Heart left ventricle (tissue), 16 donors: ENCODE measurements around the gene RGS5. TPM values are rescaled to one million over a fixed set of nuclear protein-coding genes. Genes with fewer than 3 reads are reported as not detected.

Experiments used
- ATAC-seq, 4 donors: fragments of 200-7000 bp; cut with Tn5 transposase; one replicate each; pipeline ENCODE4 v1.9.1; 2020 to 2022; ENCODE audit warnings: moderate library complexity in 4 of 4, mild to moderate bottlenecking in 3 of 4, moderate number of reproducible peaks in 1 of 4
- DNase-seq, 5 donors: peaks; one replicate each; pipeline ENCODE4 v3.0.0-alpha.2; 2020
- H3K27ac ChIP-seq, 12 donors: fragments of 200-600 bp; sonication (generic) in 4 of 12; one replicate each; pipeline versions ENCODE4 v1.5.0 to v1.8.0; 2016 to 2022; ENCODE audit warnings: mild to moderate bottlenecking in 2 of 12
- H3K27me3 ChIP-seq, 9 donors: fragments of 200-600 bp; sonication (generic) in 2 of 9; one replicate each; pipeline versions ENCODE4 v1.5.1 to v1.8.0; 2016 to 2022; ENCODE audit warnings: mild to moderate bottlenecking in 3 of 9
- H3K36me3 ChIP-seq, 9 donors: fragments of 200-600 bp; sonication (generic) in 2 of 9; one replicate each; pipeline versions ENCODE4 v1.5.0 to v1.8.0; 2018 to 2022; ENCODE audit warnings: mild to moderate bottlenecking in 2 of 9
- H3K4me1 ChIP-seq, 12 donors: fragments of 200-600 bp; sonication (generic) in 4 of 12; one replicate each; pipeline versions ENCODE4 v1.5.0 to v1.8.0; 2016 to 2022; ENCODE audit warnings: mild to moderate bottlenecking in 3 of 12
- H3K4me3 ChIP-seq, 12 donors: fragments of 200-600 bp; sonication (generic) in 4 of 12; one replicate each; pipeline versions ENCODE4 v1.5.0 to v1.8.0; 2017 to 2022; ENCODE audit warnings: mild to moderate bottlenecking in 9 of 12, moderate library complexity in 4 of 12
- H3K9me3 ChIP-seq, 12 donors: fragments of 200-600 bp; sonication (generic) in 4 of 12; one replicate each; pipeline versions ENCODE4 v1.5.0 to v1.8.0; 2016 to 2022; ENCODE audit warnings: mild to moderate bottlenecking in 1 of 12
- POLR2A ChIP-seq, 2 donors: fragments of 450-650 bp; IDR thresholded peaks; one replicate each; pipeline ENCODE4 v1.6.1; 2017; ENCODE audit warnings: antibody characterized with exemption in 2 of 2, mild to moderate bottlenecking in 2 of 2, moderate library complexity in 2 of 2
- WGBS, 4 donors: extraction: QIAGEN DNeasy Blood & Tissue Kit in 2 of 4; methylation state at CpG; one replicate each; pipeline versions ENCODE4 v1.1.5 to v1.1.7; 2013 to 2018; 5-methylcytosine and 5-hydroxymethylcytosine counted together
- intact Hi-C, 10 donors: fragments of 100-400 bp; cut with DNase I; formaldehyde crosslinking; loops; one replicate each; pipeline versions ENCODE4 v1.11.1 to v1.14.2; 2022
- polyA plus RNA-seq, 2 donors: library from polyadenylated mRNA; stranded (reverse); fragments of 200-250 nt; gene quantifications; one replicate each; pipeline ENCODE4 v1.2.3, GENCODE V29; 2013
- total RNA-seq, 9 donors: library from RNA; depleted of rRNA in 2 of 9; stranded (reverse); fragments of >200 nt in 2 of 9; fragmentation: NEBNext Ultra II Directional in 3 of 9; extraction: Animal tissue kit (Norgen Biotek cat#: 25700) in 3 of 9; gene quantifications; one replicate each; pipeline versions ENCODE4 v1.1.0 to v1.2.4, GENCODE V29; 2016 to 2023
- TF ChIP-seq, protein P1 (sequence below), 12 donors: fragments of 200-600 bp; sonication (generic) in 4 of 12; IDR thresholded peaks; one replicate each; pipeline versions ENCODE4 v1.5.0 to v1.8.0; 2018 to 2022; ENCODE audit warnings: antibody characterized with exemption in 12 of 12, mild to moderate bottlenecking in 5 of 12
- donor health status: ischemic (EF 13 %, LVEDD 7.1; RV severe dilation, severe dysfunction).
- donor health status: healthy with polysubstance abuse.
- donor health status: DM: no; HTN: yes; CAD: no.
- donor health status: DM: no; HTN: no; CAD: no.
- donor health status: ischemic (EF 25% LVEDD 6.9; RV normal size, moderate dysfunction).
- donor health status: ischemic (EF 25% LVEDD 5.7; RV mildly dilated, moderate dysfunction).
- donor health status: healthy.
- donor health status: DM: yes; HTN: yes; CAD: no.
- donor health status: ischemic (EF 35%, LVEDD 5.7; RV mildly dilated, moderate dysfunction).
- donor health status: nonischemic (EF 11% LVEDD 7.7; RV severe dilation, severe dysfunction).
- donor health status: DM: yes; HTN: yes; CAD: no.
- donor health status: PGD.
- donor health status: ischemic (EF 29% LVEDD 5.4; RV normal size, mild dysfunction).
- donor health status: nonischemic (EF 23%, LVEDD 6.1; RV moderate dilation, normal function).

Gene RGS5
- total and polyA plus RNA-seq, 11 donors = 63.3 to 439 (median 199) TPM

DNA sequence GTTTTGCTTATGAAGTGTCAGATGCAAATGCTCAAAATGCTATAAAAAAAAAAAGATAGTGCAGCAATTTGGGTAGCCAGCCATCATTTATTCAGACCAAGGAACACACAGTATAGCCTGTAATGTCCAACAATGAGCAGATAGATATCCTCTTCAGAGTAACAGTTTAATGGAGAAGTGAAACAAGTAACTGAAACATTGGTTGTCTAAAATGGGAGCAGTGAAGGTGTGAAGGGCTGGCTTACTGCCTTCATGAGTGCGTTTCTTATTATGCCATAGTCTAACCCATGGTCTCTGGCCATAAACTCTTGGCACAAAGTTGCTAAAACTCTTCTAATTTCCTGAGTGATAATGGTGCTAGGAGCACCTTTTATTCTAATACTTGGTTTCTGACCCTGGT, 11.4 kb downstream of the RGS5 start:
- ATAC-seq = no peak
- Histone ChIP-seq H3K4me1 (peaks cover 0 to 34% (median 5%) of the 10 kb centered on the region in 12 donors), H3K27ac (peak overlapping the region in 3 of 12 donors; percentile 3 to 44 (median 21)), H3K27me3 (no peaks in the 10 kb centered on the region), H3K9me3 (no peaks in the 10 kb centered on the region), H3K4me3 (no peak overlapping the region), H3K36me3 (no peaks in the 10 kb centered on the region)
- no peak for DNase-seq
- intact Hi-C loops = loop anchor here in 4 of 10 donors (5.0 to 10.0 kb wide), 2 partner anchors 111 to 114 kb away; no protein-coding TSS in a partner anchor
- WGBS, 4 donors = 83 to 93% (median 89%) methylated on average over 1 of the region's 1 CpG
- no peak for TF ChIP-seq POLR2A (IDR thresholded peaks at IDR 0.05)
- TF ChIP-seq, protein P1, sequence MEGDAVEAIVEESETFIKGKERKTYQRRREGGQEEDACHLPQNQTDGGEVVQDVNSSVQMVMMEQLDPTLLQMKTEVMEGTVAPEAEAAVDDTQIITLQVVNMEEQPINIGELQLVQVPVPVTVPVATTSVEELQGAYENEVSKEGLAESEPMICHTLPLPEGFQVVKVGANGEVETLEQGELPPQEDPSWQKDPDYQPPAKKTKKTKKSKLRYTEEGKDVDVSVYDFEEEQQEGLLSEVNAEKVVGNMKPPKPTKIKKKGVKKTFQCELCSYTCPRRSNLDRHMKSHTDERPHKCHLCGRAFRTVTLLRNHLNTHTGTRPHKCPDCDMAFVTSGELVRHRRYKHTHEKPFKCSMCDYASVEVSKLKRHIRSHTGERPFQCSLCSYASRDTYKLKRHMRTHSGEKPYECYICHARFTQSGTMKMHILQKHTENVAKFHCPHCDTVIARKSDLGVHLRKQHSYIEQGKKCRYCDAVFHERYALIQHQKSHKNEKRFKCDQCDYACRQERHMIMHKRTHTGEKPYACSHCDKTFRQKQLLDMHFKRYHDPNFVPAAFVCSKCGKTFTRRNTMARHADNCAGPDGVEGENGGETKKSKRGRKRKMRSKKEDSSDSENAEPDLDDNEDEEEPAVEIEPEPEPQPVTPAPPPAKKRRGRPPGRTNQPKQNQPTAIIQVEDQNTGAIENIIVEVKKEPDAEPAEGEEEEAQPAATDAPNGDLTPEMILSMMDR (IDR thresholded peaks at IDR 0.05) = no peak

DNA sequence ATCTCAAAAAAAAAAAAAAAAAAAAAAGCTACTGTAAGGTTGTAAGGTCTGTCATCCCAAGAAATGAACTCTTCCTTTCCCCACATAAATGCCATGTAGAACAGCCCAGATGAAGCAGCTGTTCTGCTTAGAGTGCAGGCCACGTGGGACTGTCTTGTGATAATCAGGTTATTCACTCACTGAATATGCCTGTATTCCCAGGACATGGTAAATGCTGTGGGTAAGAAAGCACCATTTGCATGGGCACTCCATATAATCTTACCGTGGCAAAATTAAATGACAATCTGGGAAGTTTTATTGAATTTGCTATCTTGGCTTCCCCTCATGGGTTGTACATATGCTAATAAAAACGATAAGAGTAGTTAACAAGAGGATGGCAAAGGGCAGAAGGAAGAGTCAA, 13.8 kb downstream of the RGS5 start:
- DNase-seq (no peak), ATAC-seq (no peak)
- Histone ChIP-seq H3K4me1 (peaks cover 0 to 28% (median 4%) of the 10 kb centered on the region in 12 donors), H3K27ac (peak overlapping the region in 2 of 12 donors; percentile 67 to 76), H3K4me3 (no peak overlapping the region), H3K36me3 (no peaks in the 10 kb centered on the region), H3K9me3 (no peaks in the 10 kb centered on the region), H3K27me3 (no peaks in the 10 kb centered on the region)
- intact Hi-C loops = loop anchor here in 1 of 10 donors (10.0 kb wide), 1 partner anchor 106 kb away; no protein-coding TSS in a partner anchor
- WGBS, 4 donors = 68 to 85% (median 82%) methylated on average over 3 of the region's 3 CpGs
- TF ChIP-seq, protein P1 (IDR thresholded peaks at IDR 0.05) = no peak
- no peak for TF ChIP-seq POLR2A (IDR thresholded peaks at IDR 0.05)

DNA sequence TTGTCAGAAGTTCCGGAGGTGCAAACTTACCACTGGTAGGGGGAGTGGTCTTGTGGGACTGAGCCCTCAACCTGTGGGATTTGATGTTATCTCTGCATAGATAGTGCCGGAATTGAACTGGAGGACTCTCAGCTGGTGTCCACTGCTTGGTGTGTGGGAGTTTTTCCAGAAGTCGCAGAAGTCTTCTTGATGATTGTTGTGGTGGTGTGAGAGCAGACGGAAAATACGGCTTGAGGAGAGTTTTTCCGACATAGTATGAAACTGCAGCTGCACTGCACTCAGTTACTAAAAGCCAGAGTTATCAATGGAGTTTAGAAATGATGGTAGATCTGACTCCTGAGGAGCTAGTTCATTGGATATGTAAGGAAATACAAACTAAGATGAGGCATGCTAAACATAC, 14.9 kb downstream of the RGS5 start:
- intact Hi-C loops = loop anchor here in 1 of 10 donors (10.0 kb wide), 1 partner anchor 107 kb away; no protein-coding TSS in a partner anchor

DNA sequence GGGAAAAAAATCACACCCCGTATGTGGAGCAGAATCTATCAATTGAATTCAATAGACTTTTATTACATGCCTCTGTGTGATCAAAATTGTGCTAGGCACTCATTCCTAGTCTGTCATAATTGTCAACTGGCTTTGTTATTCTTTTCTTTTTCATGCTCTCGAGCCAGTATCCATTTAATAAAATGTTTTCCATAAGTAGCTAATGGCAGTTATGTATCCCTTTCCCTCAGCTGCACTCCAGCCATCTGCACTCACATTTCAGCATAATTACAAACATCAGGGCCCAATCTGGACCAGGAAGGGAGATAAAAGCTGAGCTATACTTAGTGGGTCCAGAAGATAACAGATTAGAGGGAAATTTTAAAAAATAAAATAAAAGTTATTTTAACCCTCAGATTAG, 15.9 kb downstream of the RGS5 start:
- Histone ChIP-seq H3K4me1 (peaks cover 0 to 22% (median 0%) of the 10 kb centered on the region in 12 donors), H3K4me3 (no peak overlapping the region), H3K9me3 (no peaks in the 10 kb centered on the region), H3K27ac (peak overlapping the region in 4 of 12 donors; percentile 19 to 76 (median 66)), H3K36me3 (no peaks in the 10 kb centered on the region), H3K27me3 (no peaks in the 10 kb centered on the region)
- no peak for TF ChIP-seq POLR2A (IDR thresholded peaks at IDR 0.05)
- TF ChIP-seq, protein P1 (IDR thresholded peaks at IDR 0.05) = no peak
- WGBS, 4 donors = 67 to 83% (median 75%) methylated on average over 2 of the region's 2 CpGs
- intact Hi-C loops = loop anchor here in 1 of 10 donors (10.0 kb wide), 1 partner anchor 108 kb away; no protein-coding TSS in a partner anchor
- ATAC-seq (no peak), DNase-seq (no peak)

More for the DNA sequence above, 14.9 kb downstream of the RGS5 start:
- no peaks in the 10 kb centered on the region for H3K36me3 ChIP-seq
- peak in 1 of 4 donors; percentile 26 for ATAC-seq
- TF ChIP-seq, protein P1 (IDR thresholded peaks at IDR 0.05) = no peak
- no peak for TF ChIP-seq POLR2A (IDR thresholded peaks at IDR 0.05)
- no peak for DNase-seq
- H3K27ac ChIP-seq = peak overlapping the region in 6 of 12 donors; percentile 11 to 76 (median 42)
- H3K27me3 ChIP-seq = no peaks in the 10 kb centered on the region
- H3K9me3 ChIP-seq = no peaks in the 10 kb centered on the region
- WGBS, 4 donors = 53 to 64% (median 62%) methylated on average over 6 of the region's 6 CpGs
- H3K4me3 ChIP-seq = peak overlapping the region in 3 of 12 donors; percentile 5 to 8 (median 5)
- peaks cover 0 to 27% (median 2%) of the 10 kb centered on the region in 12 donors for H3K4me1 ChIP-seq
